MM.1S (cell line): ENCODE data around the gene APOA1.

Experiments used
- DNase-seq: peaks from one replicate; pipeline ENCODE4 v3.0.0-alpha.2; 2015
- H2AFZ ChIP-seq: fragments of 300-600 bp; sonication (generic); 2 replicates; pipeline ENCODE4 v1.6.0; 2016; ENCODE audit warnings: antibody characterized with exemption, low read length
- H3F3A ChIP-seq: fragments of 300-600 bp; sonication (generic); 2 replicates; pipeline ENCODE4 v1.6.1; 2016; ENCODE audit warnings: mild to moderate bottlenecking, antibody characterized with exemption, low read length, moderate library complexity, mixed read lengths; ENCODE audit not compliant: insufficient read depth
- H3K27ac ChIP-seq: fragments of 300-600 bp; sonication (generic); 2 replicates; pipeline ENCODE4 v1.5.1; 2016; ENCODE audit warnings: mild to moderate bottlenecking, low read length
- H3K27me3 ChIP-seq: fragments of 300-600 bp; sonication (generic); replicated peaks from 2 replicates; pipeline ENCODE4 v1.6.0; 2016; ENCODE audit warnings: low read length; ENCODE audit not compliant: insufficient read depth
- H3K36me3 ChIP-seq: fragments of 300-600 bp; sonication (generic); replicated peaks from 2 replicates; pipeline ENCODE4 v1.6.1; 2016; ENCODE audit warnings: mild to moderate bottlenecking, low read length, mixed read lengths; ENCODE audit not compliant: insufficient read depth
- H3K4me1 ChIP-seq: fragments of 300-600 bp; sonication (generic); 2 replicates; pipeline ENCODE4 v1.6.1; 2016; ENCODE audit warnings: low read length, mixed read lengths
- H3K4me2 ChIP-seq: fragments of 300-600 bp; sonication (generic); 2 replicates; pipeline ENCODE4 v1.6.0; 2016; ENCODE audit warnings: low read depth, low read length
- H3K4me3 ChIP-seq: fragments of 300-600 bp; sonication (generic); 2 replicates; pipeline ENCODE4 v1.5.1; 2016; ENCODE audit warnings: low read length, mixed read lengths
- H3K79me2 ChIP-seq: fragments of 300-600 bp; sonication (generic); 2 replicates; pipeline ENCODE4 v1.6.1; 2016; ENCODE audit warnings: mixed run types, low read length, mixed read lengths
- H3K9ac ChIP-seq: fragments of 300-600 bp; sonication (generic); 2 replicates; pipeline ENCODE4 v1.6.1; 2016; ENCODE audit warnings: low read length, mixed read lengths
- H3K9me2 ChIP-seq: fragments of 300-600 bp; sonication (generic); replicated peaks from 2 replicates; pipeline ENCODE4 v1.6.1; 2016; ENCODE audit warnings: mild to moderate bottlenecking, low read length, mixed read lengths; ENCODE audit not compliant: insufficient read depth
- H3K9me3 ChIP-seq: fragments of 300-600 bp; sonication (generic); replicated peaks from 2 replicates; pipeline ENCODE4 v1.6.1; 2016; ENCODE audit warnings: mild to moderate bottlenecking, low read length, mixed read lengths; ENCODE audit not compliant: insufficient read depth
- H4K20me1 ChIP-seq: fragments of 300-600 bp; sonication (generic); 2 replicates; pipeline ENCODE4 v1.6.1; 2016; ENCODE audit warnings: mild to moderate bottlenecking, low read length, moderate library complexity, mixed read lengths; ENCODE audit not compliant: insufficient read depth
- CTCF ChIP-seq: fragments of 300-600 bp; sonication (generic); IDR thresholded peaks from 2 replicates; pipeline ENCODE4 v1.5.1; 2016; ENCODE audit warnings: antibody characterized with exemption, low read length, mixed read lengths
- EZH2 ChIP-seq: fragments of 300-600 bp; sonication (generic); optimal IDR thresholded peaks from 2 replicates; pipeline ENCODE3; 2017; ENCODE audit warnings: low read depth, mild to moderate bottlenecking, antibody characterized with exemption, low read length, mixed read lengths
- EZH2phosphoT487 ChIP-seq: fragments of 300-600 bp; sonication (generic); IDR thresholded peaks from 2 replicates; pipeline ENCODE4 v1.6.1; 2018; ENCODE audit warnings: antibody characterized with exemption, low read length

Gene APOA1

GRCh38 chr11:116792144-116792868 lies 45.1 kb downstream of the APOA1 start:
- no peak overlapping the region for H3K4me3 ChIP-seq
- H2AFZ ChIP-seq, result no peak overlapping the region
- no peaks in the 10 kb centered on the region for H3K9me3 ChIP-seq
- H3K27ac ChIP-seq, result no peak overlapping the region
- no peaks in the 10 kb centered on the region for H4K20me1 ChIP-seq
- no peaks in the 10 kb centered on the region for H3K9me2 ChIP-seq
- no peaks in the 10 kb centered on the region for H3K27me3 ChIP-seq
- H3K79me2 ChIP-seq, result peaks cover 6% of the 10 kb centered on the region
- DNase-seq, result no peak
- H3K4me1 ChIP-seq, result peaks cover 9% of the 10 kb centered on the region
- no peak for TF ChIP-seq CTCF
- TF ChIP-seq EZH2phosphoT487, result no peak
- no peak for TF ChIP-seq EZH2
- no peaks in the 10 kb centered on the region for H3F3A ChIP-seq
- no peak overlapping the region for H3K4me2 ChIP-seq
- H3K36me3 ChIP-seq, result no peaks in the 10 kb centered on the region
- H3K9ac ChIP-seq, result no peak overlapping the region

- Histone ChIP-seq H2AFZ (peak within 1 kb of the TSS; percentile 85), H3K36me3 (no peaks in the 10 kb centered on the region), H3K9me2 (no peaks in the 10 kb centered on the region), H3K4me2 (peak within 1 kb of the TSS; percentile 86), H3F3A (no peaks in the 10 kb centered on the region), H3K4me1 (peaks cover 11% of the 10 kb centered on the region), H3K27me3 (no peaks in the 10 kb centered on the region), H4K20me1 (no peaks in the 10 kb centered on the region), H3K79me2 (peaks cover 11% of the 10 kb centered on the region), H3K27ac (no peak within 1 kb of the TSS), H3K4me3 (peak within 1 kb of the TSS; percentile 33), H3K9me3 (no peaks in the 10 kb centered on the region), H3K9ac (no peak within 1 kb of the TSS; the same call in 1 of the 2 replicates)
- TF ChIP-seq EZH2phosphoT487, result no peak
- TF ChIP-seq EZH2, result no peak
- no peak for TF ChIP-seq CTCF
- DNase-seq, result no peak
These were observed 45.6 kb downstream of the APOA1 start, which contains the start of gene APOA5 for GRCh38 chr11:116791813-116792143. Gene APOA5, minus strand, starts transcription at chr11:116791879. Its CDS starts 19 bp downstream, at chr11:116791860.

- Histone ChIP-seq H3K36me3 (no peaks in the 10 kb centered on the region), H4K20me1 (no peaks in the 10 kb centered on the region), H3K27ac (no peak overlapping the region), H3K27me3 (no peaks in the 10 kb centered on the region), H3F3A (no peaks in the 10 kb centered on the region; the same call in 1 of the 2 replicates), H3K9me2 (no peaks in the 10 kb centered on the region), H3K4me1 (peaks cover 17% of the 10 kb centered on the region), H3K4me2 (peak overlapping the region; percentile 86), H2AFZ (peak overlapping the region; percentile 85), H3K9me3 (no peaks in the 10 kb centered on the region), H3K4me3 (peak overlapping the region; percentile 33), H3K9ac (no peak overlapping the region; the same call in 1 of the 2 replicates), H3K79me2 (peaks cover 17% of the 10 kb centered on the region)
- peak; percentile 70 for DNase-seq
- peak; percentile 88 for TF ChIP-seq CTCF
- TF ChIP-seq EZH2, result no peak
- no peak for TF ChIP-seq EZH2phosphoT487
These were observed 46.2 kb downstream of the APOA1 start for GRCh38 chr11:116791002-116791812.
